ENCODE measurements around the gene TMEM154.
"Not testable (repeated sequence)": the region's sequence is repeated elsewhere in the genome, so short reads cannot be mapped to it uniquely, and the experiment has no call there.

The TMEM154 gene

GRCh38 chr4:152673489-152673888 is 6.3 kb downstream of the TMEM154 start:
- FAIRE-seq, result no peak

GRCh38 chr4:152672206-152673092 is 7.3 kb downstream of the TMEM154 start:
- DNase-seq (ENCODE audit: insufficient read length, low spot score), result no peak
- TF ChIP-seq SPI1 (IDR thresholded peaks at IDR 0.05; ENCODE audit: low read depth, low read length) (no peak), PAX5 (IDR thresholded peaks at IDR 0.05; ENCODE audit: insufficient read depth, low read length, severe bottlenecking) (no peak), POU2F2 (IDR thresholded peaks at IDR 0.05; ENCODE audit: low read depth, low read length) (no peak), POLR2AphosphoS5 (IDR thresholded peaks at IDR 0.05; ENCODE audit: low read depth, low read length) (no peak)
- no peak for FAIRE-seq

More at GRCh38 chr4:152673489-152673888, 6.3 kb downstream of the TMEM154 start:
- TF ChIP-seq PAX5 (IDR thresholded peaks at IDR 0.05; ENCODE audit: insufficient read depth, low read length, severe bottlenecking), result no peak
- TF ChIP-seq SPI1 (IDR thresholded peaks at IDR 0.05; ENCODE audit: low read depth, low read length), result no peak
- TF ChIP-seq POLR2A (IDR thresholded peaks at IDR 0.05; ENCODE audit: low read depth, low read length), result no peak
- no peak for TF ChIP-seq POLR2AphosphoS5 (IDR thresholded peaks at IDR 0.05; ENCODE audit: low read depth, low read length)
- no peak for TF ChIP-seq TAF1 (IDR thresholded peaks at IDR 0.05; ENCODE audit: low read depth, low read length)
- no peak for TF ChIP-seq POU2F2 (IDR thresholded peaks at IDR 0.05; ENCODE audit: low read depth, low read length)
- DNase-seq (ENCODE audit: insufficient read length, low spot score), result no peak

- DNase-seq (ENCODE audit: insufficient read length, low spot score), result no peak
- no peak for TF ChIP-seq POLR2A (IDR thresholded peaks at IDR 0.05; ENCODE audit: low read depth, low read length)
- no peak for TF ChIP-seq POU2F2 (IDR thresholded peaks at IDR 0.05; ENCODE audit: low read depth, low read length)
- no peak for TF ChIP-seq POLR2AphosphoS5 (IDR thresholded peaks at IDR 0.05; ENCODE audit: low read depth, low read length)
- TF ChIP-seq TAF1 (IDR thresholded peaks at IDR 0.05; ENCODE audit: low read depth, low read length), result no peak
- no peak for TF ChIP-seq SPI1 (IDR thresholded peaks at IDR 0.05; ENCODE audit: low read depth, low read length)
- TF ChIP-seq PAX5 (IDR thresholded peaks at IDR 0.05; ENCODE audit: insufficient read depth, low read length, severe bottlenecking), result no peak
- FAIRE-seq, result peak; percentile 79
These were observed 11.3 kb downstream of the TMEM154 start for GRCh38 chr4:152668338-152668964.

GRCh38 chr4:152667781-152668180 is 12.0 kb downstream of the TMEM154 start:
- TF ChIP-seq SPI1 (IDR thresholded peaks at IDR 0.05; ENCODE audit: low read depth, low read length) (no peak), PAX5 (IDR thresholded peaks at IDR 0.05; ENCODE audit: insufficient read depth, low read length, severe bottlenecking) (no peak), POLR2AphosphoS5 (IDR thresholded peaks at IDR 0.05; ENCODE audit: low read depth, low read length) (no peak), TAF1 (IDR thresholded peaks at IDR 0.05; ENCODE audit: low read depth, low read length) (no peak), POLR2A (IDR thresholded peaks at IDR 0.05; ENCODE audit: low read depth, low read length) (no peak)
- DNase-seq (ENCODE audit: insufficient read length, low spot score), result no peak
- FAIRE-seq, result peak; percentile 20

- DNase-seq (ENCODE audit: insufficient read length, low spot score) (no peak), FAIRE-seq (no peak)
- TF ChIP-seq POLR2A (IDR thresholded peaks at IDR 0.05; ENCODE audit: low read depth, low read length) (no peak), POU2F2 (IDR thresholded peaks at IDR 0.05; ENCODE audit: low read depth, low read length) (no peak), PAX5 (IDR thresholded peaks at IDR 0.05; ENCODE audit: insufficient read depth, low read length, severe bottlenecking) (no peak), SPI1 (IDR thresholded peaks at IDR 0.05; ENCODE audit: low read depth, low read length) (no peak), POLR2AphosphoS5 (IDR thresholded peaks at IDR 0.05; ENCODE audit: low read depth, low read length) (no peak), TAF1 (IDR thresholded peaks at IDR 0.05; ENCODE audit: low read depth, low read length) (no peak)
These were observed 12.9 kb downstream of the TMEM154 start for GRCh38 chr4:152666946-152667345.

- TF ChIP-seq PAX5 (IDR thresholded peaks at IDR 0.05; ENCODE audit: insufficient read depth, low read length, severe bottlenecking) (no peak), POU2F2 (IDR thresholded peaks at IDR 0.05; ENCODE audit: low read depth, low read length) (no peak), TAF1 (IDR thresholded peaks at IDR 0.05; ENCODE audit: low read depth, low read length) (no peak), SPI1 (IDR thresholded peaks at IDR 0.05; ENCODE audit: low read depth, low read length) (no peak), POLR2AphosphoS5 (IDR thresholded peaks at IDR 0.05; ENCODE audit: low read depth, low read length) (no peak), POLR2A (IDR thresholded peaks at IDR 0.05; ENCODE audit: low read depth, low read length) (no peak; the same call in 1 of the 2 replicates)
- FAIRE-seq (peak; percentile 96), DNase-seq (ENCODE audit: insufficient read length, low spot score) (no peak)
These were observed 14.0 kb downstream of the TMEM154 start for GRCh38 chr4:152665691-152666395.

- not testable (repeated sequence) for DNase-seq (ENCODE audit: insufficient read length, low spot score); FAIRE-seq
These were observed 15.8 kb downstream of the TMEM154 start for GRCh38 chr4:152664067-152664378.

GRCh38 chr4:152663203-152664066 is 16.4 kb downstream of the TMEM154 start:
- TF ChIP-seq SPI1 (IDR thresholded peaks at IDR 0.05; ENCODE audit: low read depth, low read length), result peak; percentile 61
- no peak for TF ChIP-seq POLR2AphosphoS5 (IDR thresholded peaks at IDR 0.05; ENCODE audit: low read depth, low read length)
- no peak for TF ChIP-seq POLR2A (IDR thresholded peaks at IDR 0.05; ENCODE audit: low read depth, low read length)
- DNase-seq (ENCODE audit: insufficient read length, low spot score), result no peak
- FAIRE-seq, result peak; percentile 95

GRCh38 chr4:152661649-152662048 is 18.1 kb downstream of the TMEM154 start:
- TF ChIP-seq POU2F2 (IDR thresholded peaks at IDR 0.05; ENCODE audit: low read depth, low read length), result no peak
- no peak for TF ChIP-seq PAX5 (IDR thresholded peaks at IDR 0.05; ENCODE audit: insufficient read depth, low read length, severe bottlenecking)
- no peak for TF ChIP-seq SPI1 (IDR thresholded peaks at IDR 0.05; ENCODE audit: low read depth, low read length)
- TF ChIP-seq POLR2AphosphoS5 (IDR thresholded peaks at IDR 0.05; ENCODE audit: low read depth, low read length), result no peak
- no peak for TF ChIP-seq TAF1 (IDR thresholded peaks at IDR 0.05; ENCODE audit: low read depth, low read length)
- TF ChIP-seq POLR2A (IDR thresholded peaks at IDR 0.05; ENCODE audit: low read depth, low read length), result no peak
- FAIRE-seq (no peak), DNase-seq (ENCODE audit: insufficient read length, low spot score) (no peak)
